Kidney (tissue), 14 donors: ENCODE results near the gene PKIG. TPM values are rescaled to one million over a fixed set of nuclear protein-coding genes. Genes with fewer than 3 reads are reported as not detected.

Source experiments
- DNase-seq, 5 donors: peaks; one replicate each; pipeline ENCODE4 v3.0.0-alpha.2; 2013 to 2020
- FAIRE-seq: peaks from 2 replicates; lab custom pipeline; 2012; peaks lifted over from hg19 to GRCh38; lab: Jason Lieb, UNC
- H3K27ac ChIP-seq, 2 donors: one replicate each; pipeline ENCODE4 v1.7.0; 2013; ENCODE audit warnings: low read depth in 2 of 2, low read length in 2 of 2, inconsistent platforms in 1 of 2
- H3K27me3 ChIP-seq: one replicate; pipeline ENCODE4 v1.7.1; 2013; ENCODE audit warnings: low read length, inconsistent platforms; ENCODE audit not compliant: control insufficient read depth, insufficient read depth
- H3K36me3 ChIP-seq, 3 donors: one replicate each; pipeline versions ENCODE4 v1.7.0 to v1.7.1; 2013; ENCODE audit warnings: low read length in 3 of 3, control low read depth in 1 of 3, inconsistent platforms in 1 of 3; ENCODE audit not compliant: insufficient read depth in 3 of 3, control insufficient read depth in 2 of 3
- H3K4me1 ChIP-seq, 3 donors: one replicate each; pipeline versions ENCODE4 v1.7.0 to v1.7.1; 2013; ENCODE audit warnings: low read length in 3 of 3, inconsistent platforms in 1 of 3, low read depth in 1 of 3; ENCODE audit not compliant: control insufficient read depth in 2 of 3, insufficient read depth in 2 of 3
- H3K4me3 ChIP-seq, 3 donors: one replicate each; pipeline versions ENCODE4 v1.7.0 to v1.8.1; 2013; ENCODE audit warnings: low read length in 3 of 3, control low read depth in 1 of 3, inconsistent platforms in 1 of 3
- H3K9ac ChIP-seq, 3 donors: one replicate each; pipeline versions ENCODE4 v1.7.0 to v1.7.1; 2013; ENCODE audit warnings: low read length in 3 of 3, control low read depth in 1 of 3, inconsistent platforms in 1 of 3
- H3K9me3 ChIP-seq, 3 donors: one replicate each; pipeline versions ENCODE4 v1.7.0 to v1.7.1; 2013; ENCODE audit warnings: low read length in 3 of 3, control low read depth in 1 of 3, inconsistent platforms in 1 of 3; ENCODE audit not compliant: control insufficient read depth in 2 of 3, insufficient read depth in 1 of 3
- CTCF ChIP-seq: IDR thresholded peaks from 3 replicates; pipeline ENCODE4 v1.5.1; 2012; ENCODE audit warnings: mild to moderate bottlenecking, moderate library complexity, borderline replicate concordance; ENCODE audit not compliant: insufficient read depth; ENCODE audit errors: extremely low read depth
- intact Hi-C: fragments of 100-400 bp; cut with DNase I; formaldehyde crosslinking; loops from one replicate; pipeline ENCODE4 v1.11.1; 2022
- polyA plus RNA-seq: library from polyadenylated mRNA; stranded (reverse); fragments of 350-450 nt; fragmentation: Illumina TruSeq; extraction: RNeasy Lipid Tissue Mini Kit (QIAGEN cat#74804); gene quantifications from one replicate; pipeline ENCODE4 v1.2.3, GENCODE V29; 2014; ENCODE audit warnings: low read depth, low replicate concordance; ENCODE audit not compliant: insufficient read depth
- total RNA-seq: library from RNA; stranded (reverse); fragmentation: NEBNext Ultra II Directional; extraction: Animal tissue kit (Norgen Biotek cat#: 25700); gene quantifications from one replicate; pipeline ENCODE4 v1.2.1, GENCODE V29; 2021
- donor health status: control.
- donor health status: control.
- donor health status: control.
- donor health status: control.
- donor health status: control.
- donor health status: DM: yes; HTN: yes; CAD: no.
- donor health status: Normal renal cell carcinoma (clear cell type).

Gene PKIG
- total and polyA plus RNA-seq, 2 donors from 2014 or later, result 71.1 to 150 TPM

GRCh38 chr20:44643154-44643519 is 60.8 kb downstream of the PKIG start:
- H3K27ac ChIP-seq, result peak overlapping the region; percentile 29 to 62
- H3K27me3 ChIP-seq, result no peaks in the 10 kb centered on the region
- no peaks in the 10 kb centered on the region for H3K36me3 ChIP-seq
- H3K4me1 ChIP-seq, result peaks cover 0 to 22% (median 12%) of the 10 kb centered on the region in 3 donors
- TF ChIP-seq CTCF, result no peak
- H3K4me3 ChIP-seq, result peak overlapping the region in 1 of 3 donors; percentile 9
- peak overlapping the region in 1 of 3 donors; percentile 41 for H3K9ac ChIP-seq
- intact Hi-C loops, result no loop called here
- FAIRE-seq, result no peak
- no peak for DNase-seq
- H3K9me3 ChIP-seq, result no peaks in the 10 kb centered on the region

- no peak overlapping the region for H3K9ac ChIP-seq
Observed at GRCh38 chr20:44643596-44644229, 61.3 kb downstream of the PKIG start.

GRCh38 chr20:44644230-44644617 is 61.8 kb downstream of the PKIG start:
- peaks cover 0 to 22% (median 12%) of the 10 kb centered on the region in 3 donors for H3K4me1 ChIP-seq
- no peaks in the 10 kb centered on the region for H3K36me3 ChIP-seq
- no peaks in the 10 kb centered on the region for H3K27me3 ChIP-seq
- no peak for TF ChIP-seq CTCF
- no peak overlapping the region for H3K9ac ChIP-seq
- no peak for DNase-seq
- no peak for FAIRE-seq
- H3K9me3 ChIP-seq, result no peaks in the 10 kb centered on the region
- H3K4me3 ChIP-seq, result no peak overlapping the region
- intact Hi-C loops, result no loop called here
- H3K27ac ChIP-seq, result peak overlapping the region in 1 of 2 donors; percentile 74

More at GRCh38 chr20:44643596-44644229, 61.3 kb downstream of the PKIG start:
- DNase-seq (peak in 4 of 5 donors; percentile 25 to 87 (median 57)), FAIRE-seq (no peak)
- intact Hi-C loops, result no loop called here
- H3K27me3 ChIP-seq, result no peaks in the 10 kb centered on the region
- TF ChIP-seq CTCF, result no peak
- no peaks in the 10 kb centered on the region for H3K36me3 ChIP-seq
- no peaks in the 10 kb centered on the region for H3K9me3 ChIP-seq
- H3K4me1 ChIP-seq, result peaks cover 0 to 22% (median 12%) of the 10 kb centered on the region in 3 donors
- H3K27ac ChIP-seq, result peak overlapping the region; percentile 29 to 74
- no peak overlapping the region for H3K4me3 ChIP-seq

- intact Hi-C loops, result no loop called here
- H3K36me3 ChIP-seq, result no peaks in the 10 kb centered on the region
- H3K27ac ChIP-seq, result no peak overlapping the region
- H3K4me1 ChIP-seq, result peaks cover 0 to 22% (median 12%) of the 10 kb centered on the region in 3 donors
- DNase-seq, result peak in 1 of 5 donors; percentile 52
- H3K27me3 ChIP-seq, result no peaks in the 10 kb centered on the region
- TF ChIP-seq CTCF, result no peak
- no peak overlapping the region for H3K9ac ChIP-seq
- H3K4me3 ChIP-seq, result no peak overlapping the region
- FAIRE-seq, result no peak
- H3K9me3 ChIP-seq, result no peaks in the 10 kb centered on the region
Observed at GRCh38 chr20:44644667-44645131, 62.3 kb downstream of the PKIG start.
